Heart left ventricle (tissue), 13 donors: ENCODE results near the gene SWI5.

Experiments used
- CTCF ChIP-seq, 12 donors: fragments of 200-600 bp; sonication (generic) in 4 of 12; IDR thresholded peaks; one replicate each; pipeline versions ENCODE4 v1.5.0 to v1.8.0; 2018 to 2022; ENCODE audit warnings: antibody characterized with exemption in 12 of 12, mild to moderate bottlenecking in 5 of 12
- POLR2A ChIP-seq, 2 donors: fragments of 450-650 bp; IDR thresholded peaks; one replicate each; pipeline ENCODE4 v1.6.1; 2017; ENCODE audit warnings: antibody characterized with exemption in 2 of 2, mild to moderate bottlenecking in 2 of 2, moderate library complexity in 2 of 2
- donor health status: ischemic (EF 13 %, LVEDD 7.1; RV severe dilation, severe dysfunction).
- donor health status: DM: no; HTN: yes; CAD: no.
- donor health status: DM: no; HTN: no; CAD: no.
- donor health status: ischemic (EF 25% LVEDD 6.9; RV normal size, moderate dysfunction).
- donor health status: ischemic (EF 25% LVEDD 5.7; RV mildly dilated, moderate dysfunction).
- donor health status: ischemic (EF 35%, LVEDD 5.7; RV mildly dilated, moderate dysfunction).
- donor health status: nonischemic (EF 11% LVEDD 7.7; RV severe dilation, severe dysfunction).
- donor health status: DM: yes; HTN: yes; CAD: no.
- donor health status: PGD.
- donor health status: ischemic (EF 29% LVEDD 5.4; RV normal size, mild dysfunction).
- donor health status: nonischemic (EF 23%, LVEDD 6.1; RV moderate dilation, normal function).

- TF ChIP-seq POLR2A (IDR thresholded peaks at IDR 0.05): peak in 1 of 2 donors; percentile 15
- peak; percentile 69 to 85 (median 80) for TF ChIP-seq CTCF (IDR thresholded peaks at IDR 0.05)
Measured at GRCh38 chr9:128254855-128255759, 21.0 kb upstream of the SWI5 start.
